ENCODE results near the gene ESYT2.
A peak's percentile ranks its signal among the peaks of the same experiment; 100 is the strongest.

Gene ESYT2

DNA sequence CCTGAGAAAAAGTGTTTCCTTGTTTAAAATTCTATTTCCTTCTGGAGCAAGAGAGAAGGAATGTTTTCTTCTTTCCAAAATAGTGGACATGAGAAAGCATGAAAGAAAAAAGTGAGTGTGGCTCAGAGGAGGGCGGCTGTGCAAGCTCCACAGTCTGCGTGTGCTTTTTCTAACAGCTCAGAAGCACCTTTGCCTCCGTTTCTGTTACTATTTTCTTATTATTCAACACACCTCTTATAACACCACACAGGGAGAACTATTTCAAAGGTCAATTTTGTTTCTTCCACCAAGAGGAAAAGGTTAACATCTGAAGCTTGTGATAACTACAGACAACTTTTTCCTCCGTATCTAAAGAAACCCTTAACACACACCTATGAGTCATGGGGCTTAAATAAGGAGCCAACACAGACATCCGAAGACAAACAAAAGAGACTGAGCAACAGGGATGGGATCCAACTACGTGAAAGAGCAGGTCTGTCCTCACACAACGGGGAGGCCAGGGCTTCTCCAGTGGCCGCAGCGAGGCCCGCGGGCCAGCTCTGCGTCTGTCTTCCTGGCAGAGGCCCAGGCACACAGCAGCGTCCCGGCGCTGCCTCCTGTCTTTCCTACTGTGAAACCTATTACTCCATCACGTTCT is 88.5 kb downstream of the ESYT2 start:
- DNase-seq = peak; percentile 70

- DNase-seq = peak; percentile 39
Observed at GRCh38 chr7:158740013-158740656, 89.2 kb downstream of the ESYT2 start.

DNA sequence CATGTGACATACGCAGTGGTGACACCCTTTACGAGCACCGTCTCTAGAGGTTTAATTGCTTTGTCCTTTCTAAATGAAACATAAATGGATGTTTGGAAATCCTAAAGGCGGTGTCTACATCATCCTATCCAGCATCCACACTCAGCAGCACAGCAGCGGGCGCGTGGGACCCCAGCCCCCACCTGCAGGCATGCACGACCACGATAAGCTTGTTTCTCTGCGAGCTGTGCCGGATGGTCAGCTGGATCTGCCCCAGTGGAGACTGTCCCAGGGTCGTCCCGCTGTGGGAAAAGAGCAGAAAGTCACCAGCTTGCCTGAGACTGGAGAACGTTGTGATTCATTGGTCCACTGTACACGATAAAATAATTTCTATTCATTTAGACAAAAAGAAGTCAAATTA is 90.5 kb downstream of the ESYT2 start:
- DNase-seq = no peak

DNA sequence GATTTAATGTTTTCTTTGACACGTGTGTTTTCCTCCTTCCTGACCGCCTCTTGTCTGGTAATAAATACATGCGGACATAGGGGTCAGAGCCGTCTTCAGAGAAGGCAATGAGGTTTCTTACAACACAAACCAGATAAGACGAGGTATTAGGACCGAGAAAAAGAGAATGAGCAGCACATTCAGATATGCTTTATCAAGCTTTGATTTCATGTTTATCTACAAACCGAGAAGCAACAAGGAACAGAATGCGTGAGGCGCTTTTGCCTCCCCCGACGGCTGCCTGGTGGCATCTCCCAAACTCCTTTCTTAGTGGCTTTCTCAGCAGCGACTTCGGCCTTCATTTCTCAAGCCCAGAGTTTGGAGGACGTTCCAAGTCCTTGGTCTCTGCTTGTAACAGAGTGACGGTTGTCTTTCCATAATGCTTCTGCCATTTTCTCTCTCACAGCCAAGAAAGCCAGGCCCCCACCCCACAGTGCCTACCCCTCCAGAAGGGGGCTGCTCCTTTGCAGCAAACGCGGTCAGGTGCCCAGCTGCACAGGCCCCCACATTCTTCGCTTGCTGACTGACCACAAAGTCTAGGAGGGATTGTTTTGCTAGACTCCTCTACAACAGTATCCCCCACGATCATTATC is 92.1 kb downstream of the ESYT2 start:
- no peak for DNase-seq

DNA sequence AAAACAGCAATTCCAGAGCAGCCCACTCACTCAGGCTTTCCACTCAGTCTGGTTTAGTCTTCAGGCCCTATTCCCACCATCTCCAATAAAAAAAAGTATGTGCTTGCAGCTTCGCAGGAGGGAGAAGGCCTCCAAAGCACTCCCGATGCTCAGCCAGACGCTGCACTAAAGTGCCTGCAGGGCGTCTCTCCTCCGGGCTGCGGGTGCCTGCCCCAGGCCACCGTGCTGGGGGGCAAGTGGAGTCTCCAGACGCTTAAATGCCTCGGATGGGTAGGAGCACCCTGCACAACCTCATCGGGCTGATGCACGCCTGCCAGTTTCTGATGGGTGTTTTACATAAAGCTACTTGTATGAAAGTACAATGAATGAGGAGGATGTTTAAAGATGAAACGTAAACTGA is 93.4 kb downstream of the ESYT2 start:
- DNase-seq = no peak

DNA sequence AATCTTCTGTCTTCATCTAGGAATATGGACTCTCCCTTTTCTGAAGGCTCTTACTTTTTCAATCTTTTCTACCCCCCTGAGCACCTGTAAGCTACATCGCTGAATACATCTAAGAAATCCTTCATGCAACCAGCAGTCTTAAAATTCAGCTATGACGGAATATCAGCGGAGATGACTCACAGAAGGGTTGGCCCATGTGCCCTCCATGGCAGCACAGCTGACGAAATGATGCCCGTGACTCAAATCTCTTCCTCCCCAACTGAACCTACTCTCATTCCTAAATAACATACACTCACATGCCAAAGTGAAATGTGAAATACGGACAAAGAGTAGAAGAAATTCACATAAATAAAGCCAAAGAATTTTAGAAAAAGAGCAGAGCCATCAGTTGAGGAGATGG is 94.4 kb downstream of the ESYT2 start:
- peak; percentile 37 for DNase-seq

DNA sequence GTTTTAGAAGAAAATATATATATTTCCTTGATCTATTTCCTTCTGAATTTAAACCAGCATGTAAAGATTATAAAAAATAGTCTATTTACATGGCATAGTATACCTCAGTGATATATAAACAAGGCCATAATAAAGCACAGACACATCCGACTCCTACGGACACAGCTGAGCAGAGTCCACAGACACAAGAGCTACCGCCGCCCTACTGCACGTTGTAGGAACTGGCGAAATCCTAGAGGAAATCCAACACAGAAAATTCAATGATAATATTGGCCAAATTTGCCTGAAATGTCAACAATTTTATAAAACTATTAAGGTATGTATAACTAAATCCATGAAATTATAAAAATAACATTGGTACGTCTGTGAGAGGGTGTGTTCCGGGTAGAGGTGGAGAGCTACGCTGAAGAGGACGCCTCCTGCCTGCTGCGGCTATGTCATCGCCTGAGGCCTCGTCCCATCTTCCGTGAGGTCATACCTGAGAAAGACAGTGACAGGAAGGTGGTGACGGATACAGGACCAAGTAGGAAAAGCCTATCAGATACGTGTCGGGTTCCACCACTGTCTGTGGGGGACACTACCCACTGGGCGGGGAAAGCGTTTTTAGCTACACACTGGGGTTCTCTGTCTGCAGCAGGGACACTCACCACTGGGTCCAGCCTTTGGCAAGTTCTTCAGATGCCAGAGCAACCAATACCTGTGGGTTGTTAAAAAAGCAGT is 95.4 kb downstream of the ESYT2 start:
- no peak for DNase-seq

DNA sequence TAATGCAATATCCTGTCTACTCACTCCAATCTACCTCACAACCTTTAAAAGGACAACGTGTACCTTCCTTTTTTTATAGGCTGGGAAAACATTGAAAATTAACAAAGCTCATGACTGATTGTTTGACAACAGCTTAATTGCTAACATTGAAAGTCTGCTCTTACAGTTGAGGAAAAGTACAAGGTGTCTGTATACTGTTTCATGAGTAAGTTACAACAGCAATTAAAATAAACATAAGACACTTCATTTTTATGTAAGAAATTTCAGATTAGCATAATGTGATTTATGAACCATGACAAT is 96.1 kb downstream of the ESYT2 start:
- DNase-seq = no peak

GRCh38 chr7:158732494-158733219 is 96.7 kb downstream of the ESYT2 start:
- DNase-seq = no peak

DNA sequence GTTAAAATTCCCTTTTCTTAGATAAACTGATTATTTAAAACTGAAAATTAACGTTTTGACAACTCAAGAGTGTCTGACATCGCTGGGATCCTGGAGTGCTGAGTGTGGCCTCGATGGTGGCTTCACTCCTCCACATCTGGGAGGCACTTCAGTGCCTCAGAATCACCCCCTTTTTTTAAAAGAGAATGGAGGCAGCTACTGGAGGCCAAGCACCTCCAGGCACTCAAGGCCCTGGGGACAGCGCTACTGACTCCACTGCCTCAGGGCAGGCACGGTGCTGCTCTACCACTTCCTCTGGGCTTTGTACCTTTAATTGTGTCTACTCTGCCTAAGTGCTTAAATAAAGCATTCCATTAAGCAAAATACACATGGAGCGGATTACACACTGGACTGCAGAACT is 97.5 kb downstream of the ESYT2 start:
- no peak for DNase-seq

DNA sequence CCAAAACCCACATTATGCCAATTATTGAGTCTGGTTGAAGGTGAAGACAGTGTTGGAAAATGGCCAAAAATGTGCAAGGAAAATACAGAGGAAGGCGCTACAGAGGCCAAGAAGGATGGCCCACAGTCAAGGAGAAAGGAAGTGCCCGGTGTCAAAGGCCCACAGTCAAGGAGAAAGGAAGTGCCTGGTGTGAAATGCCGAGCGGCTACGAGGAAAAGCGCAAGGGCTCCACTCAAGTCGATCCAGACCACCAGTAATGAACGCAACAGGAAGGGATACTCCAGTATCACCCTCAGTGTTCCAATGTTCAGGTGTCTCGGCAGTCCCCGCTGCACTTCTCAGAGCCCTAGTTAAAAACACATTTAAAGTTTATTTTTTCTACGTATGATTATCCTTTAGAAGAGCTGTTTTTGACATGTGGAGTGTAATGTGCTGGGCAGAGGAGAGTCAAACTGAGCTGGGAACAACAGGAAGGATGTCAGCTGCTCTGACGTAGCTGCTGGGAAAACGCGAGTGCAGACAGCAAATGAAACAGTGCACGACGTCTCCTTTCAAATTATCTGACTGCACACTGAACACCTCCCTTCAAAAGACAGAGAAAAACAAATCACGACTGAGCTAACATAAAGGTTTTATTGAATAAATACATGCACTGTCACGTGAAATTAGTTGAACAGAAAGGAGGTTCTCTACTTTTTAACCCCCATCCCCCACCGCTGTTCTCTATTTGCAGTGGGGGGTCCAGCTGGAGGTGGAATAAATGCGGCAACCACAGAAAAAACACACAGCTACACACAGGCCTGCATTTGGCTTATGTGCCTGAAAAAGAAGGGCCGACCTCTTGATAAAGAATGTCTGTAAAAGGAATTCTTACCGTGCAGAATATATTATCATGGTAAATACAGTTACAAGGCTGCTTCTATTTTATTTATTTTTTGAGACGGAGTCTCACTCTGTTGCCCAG is 98.6 kb downstream of the ESYT2 start:
- no peak for DNase-seq

GRCh38 chr7:158729646-158730382 is 99.5 kb downstream of the ESYT2 start:
- no peak for DNase-seq

- DNase-seq = no peak
Observed at GRCh38 chr7:158728911-158729645, 100.2 kb downstream of the ESYT2 start.

- no peak for DNase-seq
Observed at GRCh38 chr7:158727690-158728089, 101.6 kb downstream of the ESYT2 start.

GRCh38 chr7:158726277-158726807 is 103.0 kb downstream of the ESYT2 start:
- DNase-seq = no peak

DNA sequence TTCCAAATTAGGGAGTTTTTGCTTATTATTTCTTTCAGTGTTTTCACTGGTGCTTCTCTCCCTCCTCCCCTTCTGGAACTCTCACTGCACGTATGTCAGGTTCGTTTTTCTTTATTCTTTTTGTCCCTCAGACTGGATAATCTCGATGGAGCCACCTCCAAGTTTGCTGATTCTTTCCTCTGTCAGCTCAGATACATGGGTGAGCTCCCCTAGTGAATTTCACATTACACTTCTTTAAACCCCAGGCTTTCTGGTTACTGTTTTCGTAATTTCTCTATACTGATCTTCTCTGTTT is 103.9 kb downstream of the ESYT2 start:
- no peak for DNase-seq

DNA sequence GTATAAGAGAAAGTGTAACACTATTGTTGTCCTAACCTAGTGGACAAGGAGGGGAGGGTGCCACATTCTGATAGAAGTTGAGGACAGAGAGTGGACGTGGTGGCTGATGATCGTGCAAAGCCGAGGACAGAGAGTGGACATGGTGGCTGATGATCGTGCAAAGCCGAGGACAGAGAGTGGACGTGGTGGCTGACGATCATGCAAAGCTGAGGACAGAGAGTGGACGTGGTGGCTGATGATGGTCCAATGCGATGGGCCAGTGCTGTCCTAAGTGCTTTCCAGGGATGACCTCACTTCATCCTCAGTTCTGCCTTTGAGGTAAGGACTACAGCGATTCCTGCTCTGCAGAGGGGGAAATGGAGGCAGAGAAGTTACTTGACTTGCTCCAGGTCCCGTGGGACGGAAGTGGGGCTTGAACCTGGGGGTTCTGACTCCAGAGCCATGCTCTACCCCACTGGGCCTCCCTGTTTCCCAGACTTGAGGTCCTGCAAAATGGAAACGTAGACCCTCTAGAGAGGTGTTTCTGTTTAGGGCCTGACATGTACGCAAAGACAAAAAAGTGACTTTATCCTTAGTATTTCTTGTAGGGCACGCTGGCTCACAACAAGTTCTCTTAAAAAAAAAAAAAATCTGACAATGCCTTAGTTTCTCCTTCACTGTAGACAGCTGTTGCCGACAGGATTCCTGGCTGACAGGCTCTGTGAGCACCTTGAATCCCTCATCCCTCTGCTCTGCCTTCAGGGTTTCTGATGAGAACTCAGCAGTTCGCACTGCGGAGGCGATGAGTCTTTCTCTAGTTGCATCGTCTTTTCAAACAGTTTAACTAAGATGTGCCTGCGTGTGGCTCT is 104.4 kb downstream of the ESYT2 start:
- DNase-seq = no peak

DNA sequence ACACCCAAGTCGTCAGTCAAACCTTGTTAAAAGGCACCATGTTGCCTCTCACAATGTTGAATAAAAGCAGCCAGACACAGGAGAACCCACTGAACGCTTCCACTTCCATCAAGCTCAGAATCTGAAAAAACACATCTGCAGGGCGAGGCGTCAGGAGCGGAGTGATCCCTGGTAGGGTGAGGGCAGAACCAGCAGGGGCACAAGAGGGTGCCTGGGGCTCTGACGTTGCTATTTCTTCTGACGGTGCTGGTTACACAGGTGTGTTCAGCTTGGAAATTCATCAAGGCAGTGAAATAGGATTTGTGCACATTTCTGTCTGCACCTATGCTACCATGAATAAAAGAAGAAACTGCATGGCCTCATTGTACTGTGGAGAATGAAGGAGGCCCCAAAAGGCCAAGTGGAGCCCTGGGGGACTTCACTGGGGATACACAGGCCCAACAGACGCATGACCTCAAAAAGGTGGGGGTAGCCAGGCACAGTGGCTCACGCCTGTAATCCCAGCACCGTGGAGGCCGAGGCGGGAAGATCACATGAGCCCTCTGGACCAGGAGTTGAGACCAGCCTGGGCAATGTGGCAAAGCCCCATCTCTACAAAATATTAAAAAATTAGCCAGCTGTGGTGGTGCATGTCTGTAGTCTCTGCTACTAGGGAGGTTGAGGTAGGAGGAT is 105.5 kb downstream of the ESYT2 start:
- DNase-seq = no peak

DNA sequence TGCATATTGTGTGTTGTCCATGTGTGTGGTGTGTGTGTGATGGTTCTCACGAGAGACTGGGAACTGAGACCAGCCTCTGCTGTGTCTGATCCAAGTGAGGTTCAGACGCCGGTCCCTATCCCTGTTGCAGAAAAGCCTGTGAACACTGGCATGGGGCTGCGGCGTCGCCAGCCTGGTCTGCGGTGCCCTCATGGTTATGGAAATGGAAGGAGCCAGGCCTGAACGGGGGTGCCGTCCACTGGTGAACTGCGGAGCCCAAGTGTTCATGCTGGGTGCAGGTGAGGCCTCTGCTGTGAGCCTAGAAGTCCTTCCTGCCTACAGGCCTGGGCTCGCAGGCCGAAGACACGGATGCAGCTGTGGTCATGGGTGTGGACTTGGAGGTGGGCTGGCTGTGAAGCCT is 106.0 kb downstream of the ESYT2 start:
- no peak for DNase-seq

Measured in T1000 (cell line).